Right lobe of liver (tissue), 6 donors: Measurements from ENCODE around the gene RETREG1. TPM values are rescaled to one million over a fixed set of nuclear protein-coding genes. Genes with fewer than 3 reads are reported as not detected.

Experiments
- ATAC-seq, 4 donors: fragments of 200-7000 bp; cut with Tn5 transposase; one replicate each; pipeline ENCODE4 v1.9.1; 2020; ENCODE audit warnings: mild to moderate bottlenecking in 4 of 4, moderate library complexity in 4 of 4
- DNase-seq, 3 donors: peaks; one replicate each; pipeline ENCODE4 v3.0.0-alpha.2; 2020
- H3K27ac ChIP-seq, 3 donors: fragments of 200-600 bp; one replicate each; pipeline ENCODE4 v1.8.0; 2022
- H3K27me3 ChIP-seq, 2 donors: fragments of 200-600 bp; one replicate each; pipeline ENCODE4 v1.8.0; 2022
- H3K36me3 ChIP-seq, 4 donors: fragments of 200-600 bp; sonication (generic) in 1 of 4; one replicate each; pipeline versions ENCODE4 v1.5.1 to v1.8.0; 2017 to 2022; ENCODE audit warnings: control low read depth in 1 of 4
- H3K4me1 ChIP-seq, 4 donors: fragments of 200-600 bp; sonication (generic) in 1 of 4; one replicate each; pipeline versions ENCODE4 v1.5.1 to v1.8.0; 2017 to 2022; ENCODE audit warnings: control low read depth in 1 of 4
- H3K4me3 ChIP-seq, 3 donors: fragments of 200-600 bp; one replicate each; pipeline ENCODE4 v1.8.0; 2022
- H3K9me3 ChIP-seq, 4 donors: fragments of 200-600 bp; sonication (generic) in 1 of 4; one replicate each; pipeline versions ENCODE4 v1.5.1 to v1.8.0; 2017 to 2022; ENCODE audit warnings: control low read depth in 1 of 4
- CTCF ChIP-seq, 4 donors: fragments of 200-600 bp in 3 of 4; fragments of 450-650 bp in 1 of 4; IDR thresholded peaks; one replicate each; pipeline versions ENCODE4 v1.5.1 to v1.8.0; 2016 to 2022; ENCODE audit warnings: antibody characterized with exemption in 4 of 4, mild to moderate bottlenecking in 2 of 4
- POLR2A ChIP-seq: fragments of 450-650 bp; IDR thresholded peaks from one replicate; pipeline ENCODE4 v1.6.1; 2017; ENCODE audit warnings: antibody characterized with exemption, mild to moderate bottlenecking
- WGBS: methylation state at CpG from one replicate; pipeline ENCODE4 v1.1.6; 2018; ENCODE audit warnings: low coverage, low lambda C conversion rate; ENCODE audit not compliant: insufficient coverage; ENCODE audit errors: missing lambda C conversion rate; 5-methylcytosine and 5-hydroxymethylcytosine counted together
- intact Hi-C, 2 donors: fragments of 100-400 bp; cut with DNase I; formaldehyde crosslinking; loops; one replicate each; pipeline versions ENCODE4 v1.11.2 to v1.14.1; 2022
- total RNA-seq, 6 experiments: library from RNA; depleted of rRNA in 2 of 6; stranded (reverse); fragments of >200 nt in 2 of 6; fragmentation: NEBNext Ultra II Directional in 3 of 6; extraction: Animal tissue kit (Norgen Biotek cat#: 25700) in 3 of 6; gene quantifications; one replicate each; pipeline versions ENCODE4 v1.1.0 to v1.2.4, GENCODE V29; 2016 to 2023
- donor health status: DM: no; HTN: yes; CAD: no.
- donor health status: DM: no; HTN: no; CAD: no.
- donor health status: DM: no; HTN: no; CAD: no.
- donor health status: DM: no; HTN: yes; CAD: no.
- donor health status: DM: no; HTN: yes; CAD: no.

Gene RETREG1
- total RNA-seq, 6 experiments from 2014 or later = 17.2 to 70.8 (median 30.2) TPM

- ATAC-seq = no peak
- no peak overlapping the region for H3K4me3 ChIP-seq
- no peaks in the 10 kb centered on the region for H3K4me1 ChIP-seq
- intact Hi-C loops = no loop called here
- H3K36me3 ChIP-seq = no peaks in the 10 kb centered on the region
- no peak overlapping the region for H3K27ac ChIP-seq
- DNase-seq = no peak
- TF ChIP-seq POLR2A (no peak), CTCF (IDR thresholded peaks at IDR 0.05) (no peak)
- no peaks in the 10 kb centered on the region for H3K27me3 ChIP-seq
- no peaks in the 10 kb centered on the region for H3K9me3 ChIP-seq
Measured at GRCh38 chr5:16563686-16564085, 53.1 kb downstream of the RETREG1 start.

- H3K4me3 ChIP-seq = no peak overlapping the region
- WGBS = 100% methylated on average over 1 of the region's 3 CpGs
- no peak for TF ChIP-seq CTCF (IDR thresholded peaks at IDR 0.05)
- no peak for TF ChIP-seq POLR2A
- H3K27ac ChIP-seq = no peak overlapping the region
- no peak for DNase-seq
- intact Hi-C loops = no loop called here
- no peak for ATAC-seq
- H3K9me3 ChIP-seq = no peaks in the 10 kb centered on the region
- no peaks in the 10 kb centered on the region for H3K4me1 ChIP-seq
- H3K27me3 ChIP-seq = no peaks in the 10 kb centered on the region
- no peaks in the 10 kb centered on the region for H3K36me3 ChIP-seq
Measured at GRCh38 chr5:16561660-16562059, 55.1 kb downstream of the RETREG1 start.

GRCh38 chr5:16559702-16560101 lies 57.1 kb downstream of the RETREG1 start:
- no peaks in the 10 kb centered on the region for H3K36me3 ChIP-seq

DNA sequence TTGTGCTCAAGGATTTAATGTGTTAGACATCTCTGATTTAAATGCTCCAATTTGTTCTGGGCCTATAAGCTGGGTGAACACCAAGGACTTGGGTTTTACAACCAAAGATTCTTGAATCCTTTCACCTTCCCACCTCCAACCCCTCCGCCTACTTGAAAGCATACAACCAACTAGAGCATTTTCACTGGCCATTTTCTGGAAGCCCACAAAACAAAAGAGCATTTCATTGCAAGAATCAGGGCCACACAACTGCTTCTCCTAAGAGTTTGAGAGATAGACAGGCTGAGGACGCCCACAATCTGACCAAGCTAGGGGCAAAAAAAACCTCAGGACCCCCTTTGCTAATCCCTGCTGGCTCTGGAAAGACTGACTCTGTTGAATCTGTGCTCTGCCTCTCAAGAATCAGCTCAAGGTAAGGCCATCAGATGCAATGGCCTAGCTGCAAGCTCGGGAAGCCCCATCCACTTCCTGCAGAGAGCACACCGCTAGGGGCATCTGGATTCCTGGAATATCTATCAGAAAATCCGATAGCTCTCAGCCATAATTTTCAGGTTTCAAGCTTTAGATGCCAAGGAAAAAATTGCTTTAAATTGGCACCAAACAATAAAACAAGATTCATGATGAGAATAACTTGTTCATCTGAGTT lies 57.7 kb downstream of the RETREG1 start:
- no peaks in the 10 kb centered on the region for H3K9me3 ChIP-seq
- no peak for TF ChIP-seq POLR2A
- TF ChIP-seq CTCF (IDR thresholded peaks at IDR 0.05) = no peak
- 76% methylated on average over 5 of the region's 5 CpGs for WGBS

More at GRCh38 chr5:16559702-16560101, 57.1 kb downstream of the RETREG1 start:
- H3K27ac ChIP-seq = no peak overlapping the region
- intact Hi-C loops = loop anchor here in 1 of 2 donors (10.0 kb wide), 1 partner anchor 65 kb away; no protein-coding TSS in a partner anchor
- ATAC-seq = no peak
- WGBS = 91% methylated on average over 1 of the region's 1 CpG
- no peak for TF ChIP-seq POLR2A
- no peak for TF ChIP-seq CTCF (IDR thresholded peaks at IDR 0.05)
- no peak for DNase-seq
- no peaks in the 10 kb centered on the region for H3K9me3 ChIP-seq
- no peaks in the 10 kb centered on the region for H3K27me3 ChIP-seq
- no peaks in the 10 kb centered on the region for H3K4me1 ChIP-seq
- no peak overlapping the region for H3K4me3 ChIP-seq

More for the DNA sequence above, 57.7 kb downstream of the RETREG1 start:
- no peak overlapping the region for H3K4me3 ChIP-seq
- H3K36me3 ChIP-seq = no peaks in the 10 kb centered on the region
- no peaks in the 10 kb centered on the region for H3K4me1 ChIP-seq
- no peak for ATAC-seq
- intact Hi-C loops = loop anchor here in 1 of 2 donors (10.0 kb wide), 1 partner anchor 64 kb away; no protein-coding TSS in a partner anchor
- no peak overlapping the region for H3K27ac ChIP-seq
- no peaks in the 10 kb centered on the region for H3K27me3 ChIP-seq
- DNase-seq = no peak
